Caco-2 (cell line): ENCODE results near the gene NFASC. TPM values are rescaled to one million over a fixed set of nuclear protein-coding genes. Genes with fewer than 3 reads are reported as not detected.

Experiments used
- BruUV-seq: library from RNA; stranded (reverse); fragments of 400-500 nt; replicated peaks from 2 replicates; lab custom pipeline; 2021; lab: Mats Ljungman, UMichigan
- CTCF ChIA-PET: fragments of 300-600 bp; sonication (Branson Sonifier 250); formaldehyde crosslinking; loops from one replicate; lab custom pipeline; 2022; ENCODE audit warnings: antibody characterized with exemption; lab: Charles Lee
- POLR2A ChIA-PET: fragments of 300-600 bp; sonication (Branson Sonifier 250); formaldehyde crosslinking; loops from one replicate; lab custom pipeline; 2022; ENCODE audit warnings: antibody characterized with exemption; lab: Charles Lee
- DNase-seq, 2 experiments: peaks; one replicate each; pipeline versions ENCODE4 v3.0.0 to v3.0.0-alpha.2; 2020 to 2022
- H3K27me3 ChIP-seq: replicated peaks from 2 replicates; pipeline ENCODE4 v1.6.0; 2011; ENCODE audit warnings: low read length; ENCODE audit not compliant: control insufficient read depth, insufficient read depth
- H3K36me3 ChIP-seq: 2 replicates; pipeline ENCODE4 v1.5.1; 2011; ENCODE audit warnings: low read length; ENCODE audit not compliant: control insufficient read depth, insufficient read depth
- H3K4me1 ChIP-seq: fragments of 250-450 bp; sonication (Bioruptor Pico); 2 replicates; pipeline ENCODE4 v1.5.1; 2020; ENCODE audit warnings: mild to moderate bottlenecking
- H3K4me3 ChIP-seq: 2 replicates; pipeline ENCODE4 v1.5.1; 2011; ENCODE audit warnings: low read depth, mild to moderate bottlenecking, control low read depth, low read length
- H3K9me3 ChIP-seq: fragments of 250-450 bp; sonication (Bioruptor Pico); 2 replicates; pipeline ENCODE4 v1.5.1; 2020; ENCODE audit warnings: mild to moderate bottlenecking, moderate library complexity
- H3K27ac Mint-ChIP-seq: one replicate; pipeline ENCODE4 v1.8.0; 2022; ENCODE audit warnings: mixed read lengths; ENCODE audit not compliant: unreplicated experiment
- H3K27me3 Mint-ChIP-seq: one replicate; pipeline ENCODE4 v1.8.0; 2022; ENCODE audit warnings: mixed read lengths; ENCODE audit not compliant: insufficient read depth, unreplicated experiment
- H3K36me3 Mint-ChIP-seq: one replicate; pipeline ENCODE4 v1.8.0; 2022; ENCODE audit warnings: mild to moderate bottlenecking, mixed read lengths; ENCODE audit not compliant: insufficient read depth, unreplicated experiment
- H3K4me1 Mint-ChIP-seq: one replicate; pipeline ENCODE4 v1.8.0; 2022; ENCODE audit warnings: low read depth, mixed read lengths; ENCODE audit not compliant: unreplicated experiment
- H3K4me3 Mint-ChIP-seq: one replicate; pipeline ENCODE4 v1.8.0; 2022; ENCODE audit warnings: mild to moderate bottlenecking, moderate library complexity, mixed read lengths; ENCODE audit not compliant: unreplicated experiment
- H3K9me3 Mint-ChIP-seq: one replicate; pipeline ENCODE4 v1.8.0; 2022; ENCODE audit warnings: mixed read lengths; ENCODE audit not compliant: unreplicated experiment
- CTCF ChIP-seq, 2 experiments: fragments of 200-600 bp in 1 of 2; IDR thresholded peaks; 1 replicate in 1 of 2; 2 replicates in 1 of 2; pipeline versions ENCODE4 v1.5.1 to v1.8.0; 2011 to 2022; ENCODE audit warnings: antibody characterized with exemption in 1 of 2, control low read depth in 1 of 2, inconsistent platforms in 1 of 2, low read depth in 1 of 2, low read length in 1 of 2, mild to moderate bottlenecking in 1 of 2, moderate library complexity in 1 of 2; ENCODE audit not compliant: insufficient read depth in 1 of 2, severe bottlenecking in 1 of 2, unreplicated experiment in 1 of 2
- intact Hi-C: fragments of 100-400 bp; cut with micrococcal nuclease; formaldehyde crosslinking; loops from one replicate; pipeline ENCODE4 v1.10.0; 2022; ENCODE audit not compliant: unreplicated experiment
- total RNA-seq: library from RNA; stranded (reverse); gene quantifications from 2 replicates; pipeline ENCODE4 v1.2.3, GENCODE V29; 2022

The NFASC gene
- total RNA-seq, 1 experiment from 2014 or later: 1.3 TPM

- POLR2A ChIA-PET: no interaction called here
- Mint-ChIP-seq H3K27me3 (peaks cover 9% of the 10 kb centered on the region), H3K4me1 (no peaks in the 10 kb centered on the region), H3K27ac (no peak overlapping the region), H3K4me3 (no peak overlapping the region), H3K36me3 (no peaks in the 10 kb centered on the region), H3K9me3 (no peaks in the 10 kb centered on the region)
- intact Hi-C loops: no loop called here
- no peaks in the 10 kb centered on the region for H3K27me3 ChIP-seq
- DNase-seq: no peak
- no peak for TF ChIP-seq CTCF (IDR thresholded peaks at IDR 0.05; ENCODE audit: insufficient read depth in 1 of 2, low read depth in 1 of 2, low read length in 1 of 2, severe bottlenecking in 1 of 2, unreplicated experiment in 1 of 2)
- CTCF ChIA-PET: no interaction called here
- no TSS peak for BruUV-seq
- no peaks in the 10 kb centered on the region for H3K36me3 ChIP-seq
- no peak overlapping the region for H3K4me3 ChIP-seq
- H3K9me3 ChIP-seq: no peaks in the 10 kb centered on the region
- no peaks in the 10 kb centered on the region for H3K4me1 ChIP-seq
Measured at GRCh38 chr1:204869097-204869496, 1.6 kb upstream of the NFASC start.

- no peaks in the 10 kb centered on the region for H3K36me3 Mint-ChIP-seq
- no peak overlapping the region for H3K4me3 Mint-ChIP-seq
- no peak overlapping the region for H3K27ac Mint-ChIP-seq
- POLR2A ChIA-PET: no interaction called here
- H3K36me3 ChIP-seq: no peaks in the 10 kb centered on the region
- intact Hi-C loops: no loop called here
- peaks cover 4% of the 10 kb centered on the region for H3K27me3 Mint-ChIP-seq
- CTCF ChIA-PET: no interaction called here
- no peak for TF ChIP-seq CTCF (IDR thresholded peaks at IDR 0.05; ENCODE audit: insufficient read depth in 1 of 2, low read depth in 1 of 2, low read length in 1 of 2, severe bottlenecking in 1 of 2, unreplicated experiment in 1 of 2)
- no peaks in the 10 kb centered on the region for H3K27me3 ChIP-seq
- no TSS peak for BruUV-seq
- no peaks in the 10 kb centered on the region for H3K9me3 ChIP-seq
- no peaks in the 10 kb centered on the region for H3K9me3 Mint-ChIP-seq
- no peaks in the 10 kb centered on the region for H3K4me1 ChIP-seq
- H3K4me3 ChIP-seq: no peak overlapping the region
- no peak for DNase-seq
- no peaks in the 10 kb centered on the region for H3K4me1 Mint-ChIP-seq
Measured at GRCh38 chr1:204871405-204872037, 859 bp downstream of the NFASC start.

GRCh38 chr1:204872262-204872881 lies 1.7 kb downstream of the NFASC start:
- intact Hi-C loops: no loop called here
- no peak for TF ChIP-seq CTCF (IDR thresholded peaks at IDR 0.05; ENCODE audit: insufficient read depth in 1 of 2, low read depth in 1 of 2, low read length in 1 of 2, severe bottlenecking in 1 of 2, unreplicated experiment in 1 of 2)
- Mint-ChIP-seq H3K4me3 (no peak overlapping the region), H3K9me3 (no peaks in the 10 kb centered on the region), H3K27me3 (no peaks in the 10 kb centered on the region), H3K36me3 (no peaks in the 10 kb centered on the region), H3K4me1 (no peaks in the 10 kb centered on the region), H3K27ac (no peak overlapping the region)
- Histone ChIP-seq H3K27me3 (no peaks in the 10 kb centered on the region), H3K4me3 (no peak overlapping the region), H3K36me3 (no peaks in the 10 kb centered on the region), H3K4me1 (no peaks in the 10 kb centered on the region), H3K9me3 (no peaks in the 10 kb centered on the region)
- ChIA-PET CTCF (interaction anchor here (0.6 to 0.7 kb wide), 2 partner anchors 156 to 204 kb away, joined by 3 read pairs; no protein-coding TSS in a partner anchor), POLR2A (no interaction called here)
- BruUV-seq: no TSS peak
- DNase-seq: no peak
